Activated T-helper 9 cell treated with anti-CD3 and anti-CD28 coated beads, Interleukin-2, amount 50 U/mL, for 16 hours (primary cell): ENCODE results near the gene COX19.
A peak's percentile ranks its signal among the peaks of the same experiment; 100 is the strongest.
"Not testable (repeated sequence)": the region's sequence is repeated elsewhere in the genome, so short reads cannot be mapped to it uniquely, and the experiment has no call there.

Experiments used
- DNase-seq: peaks from one replicate; pipeline ENCODE4 v3.0.0-alpha.2; 2020; ENCODE audit warnings: low read depth

COX19 gene

DNA sequence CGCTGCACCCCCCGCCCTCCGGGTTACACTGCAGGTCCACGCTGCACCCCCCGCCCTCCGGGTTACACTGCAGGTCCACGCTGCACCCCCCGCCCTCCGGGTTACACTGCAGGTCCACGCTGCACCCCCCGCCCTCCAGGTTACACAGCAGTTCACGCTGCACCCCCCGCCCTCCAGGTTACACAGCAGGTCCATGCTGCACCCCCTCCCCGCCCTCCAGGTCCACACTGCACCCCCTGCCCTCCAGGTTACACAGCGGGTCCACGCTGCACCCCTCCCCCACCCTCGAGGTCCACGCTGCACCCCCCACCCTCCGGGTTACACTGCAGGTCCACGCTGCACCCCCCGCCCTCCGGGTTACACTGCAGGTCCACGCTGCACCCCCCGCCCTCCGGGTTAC, 51.3 kb downstream of the COX19 start:
- DNase-seq: not testable (repeated sequence)

DNA sequence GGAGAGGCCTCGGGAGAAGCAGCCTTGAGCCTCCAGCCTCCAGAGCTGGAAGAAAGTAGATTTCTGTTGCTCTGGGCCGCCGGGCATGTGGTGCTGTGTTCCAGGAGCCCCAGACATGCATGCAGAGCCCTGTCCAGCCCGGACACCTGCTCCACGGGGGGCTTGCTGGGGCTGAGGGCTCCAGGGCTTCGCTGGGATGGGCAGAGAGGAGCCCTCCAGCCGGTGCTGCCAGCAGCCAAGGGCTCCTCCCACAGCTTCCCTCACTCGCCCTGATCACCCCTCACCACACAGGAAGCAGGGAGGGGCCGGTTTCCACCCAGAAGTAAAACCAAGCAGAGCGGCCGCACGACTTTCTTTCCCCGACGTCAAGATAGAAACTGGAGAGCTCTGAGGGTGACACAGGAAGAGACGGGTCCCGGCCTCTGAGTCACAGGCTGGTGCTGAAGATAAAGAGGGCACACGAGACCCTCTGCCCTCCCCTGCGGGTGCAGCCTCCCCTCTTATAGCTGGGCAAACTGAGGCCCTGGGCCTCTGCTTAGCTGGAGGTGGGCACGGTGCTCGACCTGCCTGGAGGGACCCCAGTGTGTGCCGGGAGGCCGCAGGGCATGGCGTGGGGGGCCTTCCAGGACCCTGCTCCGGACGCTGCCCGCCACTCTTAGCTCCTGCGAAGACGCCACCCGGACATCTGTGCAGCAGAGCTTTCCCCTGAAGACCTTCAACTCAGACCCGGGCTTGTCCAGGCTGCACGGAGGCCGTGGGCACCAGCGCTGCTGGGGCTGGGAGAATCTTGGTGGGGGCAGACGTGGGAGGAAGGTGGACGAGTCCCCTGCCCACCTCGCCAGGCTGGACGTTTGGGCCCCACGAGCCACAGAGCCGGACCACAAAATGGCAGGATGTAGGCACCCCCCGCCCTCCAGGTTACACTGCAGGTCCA, 52.0 kb downstream of the COX19 start:
- peak; percentile 90 for DNase-seq

DNA sequence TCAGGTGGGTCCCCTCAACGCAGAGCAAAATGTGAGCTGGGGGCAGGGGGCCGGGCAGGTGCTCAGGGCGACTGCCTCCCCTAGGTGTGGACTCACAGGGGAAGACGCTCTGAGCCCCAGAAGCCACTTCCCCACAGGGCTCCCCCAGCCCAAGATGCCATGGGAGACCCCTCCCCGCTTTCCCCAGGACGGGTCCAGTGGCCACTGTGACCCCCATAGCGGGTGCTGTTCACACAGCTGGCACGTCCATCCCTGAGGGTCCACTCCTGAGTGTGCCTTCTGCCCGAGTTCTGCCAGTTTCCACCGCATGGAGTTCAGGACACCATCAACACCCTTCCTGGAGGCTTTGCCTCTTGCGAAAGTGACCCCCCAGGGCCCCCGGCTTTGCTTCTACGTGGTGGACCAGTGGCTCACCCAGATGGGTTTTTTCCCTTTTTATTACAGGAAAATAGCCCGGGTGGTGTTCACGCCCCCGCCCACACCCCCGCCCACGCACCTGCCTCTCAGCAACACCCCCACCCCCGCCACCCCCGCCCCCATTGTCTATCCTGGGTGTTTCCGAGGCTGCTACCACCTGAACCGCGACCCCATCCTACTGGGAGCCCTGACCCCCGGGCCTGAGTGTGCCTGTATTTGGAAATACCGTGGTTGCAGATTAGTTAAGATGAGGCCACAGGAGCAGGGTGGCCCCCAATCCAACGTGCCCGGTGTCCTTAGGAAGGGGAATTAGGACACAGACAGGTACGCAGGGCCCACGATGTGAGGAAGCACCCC, 52.8 kb downstream of the COX19 start:
- peak; percentile 49 for DNase-seq

DNA sequence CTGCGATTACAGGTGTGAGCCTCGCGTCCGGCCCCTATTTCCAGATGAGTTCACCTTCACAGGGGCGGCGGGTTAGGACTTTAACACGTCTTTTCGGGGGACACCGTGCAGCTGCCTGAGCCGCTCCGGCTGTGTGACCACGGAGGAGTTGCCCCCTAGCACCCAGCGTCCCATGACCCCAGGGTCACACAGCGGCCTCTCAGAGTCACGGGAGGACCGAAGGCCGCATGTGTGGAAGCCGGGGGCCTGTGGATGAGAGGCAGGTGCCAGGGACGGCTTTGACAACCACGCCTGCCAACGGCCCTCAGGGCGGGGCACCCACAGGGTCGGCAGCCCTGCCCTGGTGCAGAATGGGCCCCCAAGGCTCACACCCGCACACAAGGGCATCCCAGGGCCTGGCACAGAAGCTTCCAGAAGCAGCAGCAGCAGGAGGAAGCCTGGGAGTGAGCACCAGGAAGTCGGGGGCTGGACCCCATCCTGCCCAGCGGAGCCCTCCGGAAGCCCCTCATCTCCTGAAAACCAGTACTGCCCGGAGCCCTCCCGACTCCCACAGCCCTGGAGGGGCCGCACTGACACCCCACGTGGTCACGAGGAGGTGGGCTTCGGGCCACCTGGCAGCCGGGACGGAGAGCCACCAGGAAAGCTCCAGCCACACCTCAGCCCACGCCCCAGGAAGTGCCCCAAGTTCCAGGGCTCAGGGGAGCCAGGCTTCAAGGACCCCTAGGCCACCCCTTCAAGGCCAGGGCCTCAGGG, 53.6 kb downstream of the COX19 start:
- DNase-seq: no peak

- no peak for DNase-seq
Observed at GRCh38 chr7:921071-921461, 54.3 kb downstream of the COX19 start.

DNA sequence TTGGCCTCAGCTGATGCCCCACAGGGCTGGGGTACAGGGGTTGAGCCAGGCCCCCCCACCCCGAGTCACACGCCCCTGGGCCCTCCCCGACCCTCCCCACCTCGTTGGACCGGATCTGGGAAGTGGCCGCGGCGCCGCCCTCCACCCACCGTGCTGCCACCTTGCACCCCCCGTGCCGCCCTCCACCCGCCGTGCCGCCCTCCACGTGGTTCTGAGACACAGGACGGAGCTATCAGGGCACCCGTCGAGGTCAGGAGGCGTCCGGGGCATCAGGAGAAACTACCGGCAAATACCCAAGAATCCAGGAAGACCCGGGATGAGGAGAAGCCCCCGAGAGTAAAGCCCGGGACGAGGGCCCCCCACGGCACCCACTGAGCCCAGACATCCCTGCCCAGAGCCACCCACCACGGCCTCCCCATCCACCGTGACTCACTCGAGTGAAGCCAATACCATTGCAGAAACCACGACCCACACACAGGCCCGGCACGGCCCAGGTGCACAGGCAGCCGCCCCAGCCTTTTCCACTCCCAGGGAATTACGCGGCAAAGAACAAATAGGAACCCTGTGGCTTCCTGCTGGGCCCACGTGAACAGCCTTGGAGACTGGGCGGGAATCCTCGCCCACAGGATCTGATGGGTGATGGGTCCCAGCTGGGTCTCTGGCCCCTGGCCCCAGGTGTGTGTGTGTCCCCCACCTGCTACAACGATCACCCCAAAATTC, 54.8 kb downstream of the COX19 start:
- no peak for DNase-seq

DNA sequence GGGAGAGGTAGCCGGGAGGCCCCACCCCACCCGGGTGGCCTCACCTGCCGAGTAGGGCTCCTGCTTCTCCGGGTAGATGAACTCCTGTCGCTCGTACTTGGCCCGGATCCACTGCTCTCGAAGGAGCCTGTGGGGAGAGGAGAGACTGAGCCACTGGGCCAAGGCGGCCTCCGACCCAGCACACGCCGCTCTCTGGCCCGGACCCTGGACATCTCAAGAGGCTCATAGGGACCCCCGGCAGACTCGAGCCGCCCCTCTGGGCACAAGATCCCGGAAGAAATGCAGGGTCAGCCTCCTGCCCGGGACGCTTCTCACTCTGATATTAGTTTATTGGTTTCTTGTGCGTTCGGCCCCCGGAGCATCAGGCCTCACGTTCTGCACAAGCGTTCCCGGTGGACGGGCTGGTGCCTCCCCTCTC, 55.4 kb downstream of the COX19 start:
- no peak for DNase-seq

DNA sequence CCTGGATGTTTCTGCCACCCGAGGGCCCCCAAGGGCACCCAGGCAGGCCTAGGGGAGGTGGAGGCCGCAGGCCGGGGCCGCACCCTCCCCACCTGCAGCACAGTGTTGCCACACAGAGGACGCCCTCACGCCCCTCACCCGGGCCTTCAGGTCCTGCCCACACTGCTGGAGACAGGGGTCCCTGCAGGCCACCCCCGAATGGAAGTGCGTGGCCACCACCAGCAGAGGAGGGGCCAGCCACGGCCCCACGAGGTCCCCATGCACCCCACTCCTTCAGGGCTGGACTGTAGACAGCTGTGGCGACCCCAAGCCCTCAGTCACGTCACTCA, 56.3 kb downstream of the COX19 start:
- DNase-seq: no peak

GRCh38 chr7:918441-919113, 56.8 kb downstream of the COX19 start:
- no peak for DNase-seq

GRCh38 chr7:918118-918425, 57.3 kb downstream of the COX19 start:
- DNase-seq: no peak

GRCh38 chr7:917255-918117, 57.9 kb downstream of the COX19 start:
- no peak for DNase-seq

DNA sequence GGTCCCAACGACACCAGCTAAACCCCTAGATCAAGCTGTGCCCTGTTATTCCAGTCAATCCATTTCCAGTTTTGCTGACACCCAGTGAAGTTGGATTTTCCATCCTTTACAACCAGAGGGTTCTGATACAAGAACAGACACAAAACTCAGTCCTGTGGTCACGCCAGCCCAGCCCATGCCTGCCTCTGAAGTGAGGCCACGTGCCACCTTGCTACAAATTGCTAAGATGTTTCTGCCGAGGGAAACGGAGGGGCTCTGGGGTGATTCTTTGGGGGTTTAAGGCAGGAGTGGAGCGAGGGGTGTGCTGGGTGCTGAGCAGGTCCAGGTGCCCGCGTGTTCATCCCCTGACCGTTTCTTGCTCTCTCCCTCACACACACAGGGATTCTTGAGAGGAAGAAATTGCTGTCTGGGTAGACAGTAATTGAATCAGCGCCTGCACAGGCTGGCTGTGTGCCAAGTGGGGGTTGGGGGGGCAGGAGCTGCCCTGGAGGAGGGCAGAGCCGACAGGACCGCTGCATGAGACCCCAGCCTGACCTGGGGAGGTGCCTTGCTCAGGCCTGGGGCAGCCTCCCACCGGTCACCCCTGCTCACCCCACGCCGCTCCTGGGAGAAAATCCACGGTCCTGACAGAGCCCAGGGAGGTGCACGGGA, 58.9 kb downstream of the COX19 start:
- no peak for DNase-seq
